Measurements from ENCODE around the gene CNNM4. TPM values are rescaled to one million over a fixed set of nuclear protein-coding genes. Genes with fewer than 3 reads are reported as not detected.
A peak's percentile ranks its signal among the peaks of the same experiment; 100 is the strongest.

The CNNM4 gene
- polyA plus RNA-seq, 1 experiment, result 4.7 TPM

- TF ChIP-seq CTCF (IDR thresholded peaks at IDR 0.05; ENCODE audit: low read depth, low read length), result no peak
- Histone ChIP-seq H3K9me3 (ENCODE audit: control insufficient read depth, insufficient read depth, low read length) (0 out of 2 replicates have a peak, but pooled peaks cover 3% of the 10 kb centered on the region), H3K27ac (ENCODE audit: low read depth, low read length) (no peak overlapping the region), H3K27me3 (ENCODE audit: control insufficient read depth, insufficient read depth, low read length) (no peaks in the 10 kb centered on the region), H3K4me3 (ENCODE audit: low read depth, low read length) (no peak overlapping the region)
- POLR2A ChIA-PET, result no interaction called here
- DNase-seq (ENCODE audit: low read depth, low spot score), result no peak
- CTCF ChIA-PET, result interaction anchor here (0.6 to 1.4 kb wide), 7 partner anchors 8 to 265 kb away, joined by 3 to 7 read pairs (median 4); no protein-coding TSS in a partner anchor
Observed at GRCh38 chr2:96800061-96801004, 39.6 kb downstream of the CNNM4 start.

GRCh38 chr2:96801005-96801785, 40.5 kb downstream of the CNNM4 start:
- ChIA-PET CTCF (interaction anchor here (0.8 to 1.4 kb wide), 4 partner anchors 8 to 157 kb away, joined by 3 to 4 read pairs (median 4); no protein-coding TSS in a partner anchor), POLR2A (no interaction called here)
- H3K4me3 ChIP-seq (ENCODE audit: low read depth, low read length), result no peak overlapping the region
- H3K27ac ChIP-seq (ENCODE audit: low read depth, low read length), result no peak overlapping the region
- H3K9me3 ChIP-seq (ENCODE audit: control insufficient read depth, insufficient read depth, low read length), result 0 out of 2 replicates have a peak, but pooled peaks cover 3% of the 10 kb centered on the region
- peak; percentile 78 for TF ChIP-seq CTCF (IDR thresholded peaks at IDR 0.05; ENCODE audit: low read depth, low read length)
- H3K27me3 ChIP-seq (ENCODE audit: control insufficient read depth, insufficient read depth, low read length), result no peaks in the 10 kb centered on the region
- DNase-seq (ENCODE audit: low read depth, low spot score), result no peak

GRCh38 chr2:96801786-96802595, 41.3 kb downstream of the CNNM4 start:
- ChIA-PET POLR2A (interaction anchor here (0.6 kb wide), 1 partner anchor 124 kb away, joined by 3 read pairs; no protein-coding TSS in a partner anchor), CTCF (interaction anchor here (0.6 to 1.4 kb wide), 8 partner anchors 10 to 311 kb away, joined by 3 to 6 read pairs (median 3); partner anchors contain the start of genes ANKRD36 and CNNM3)

GRCh38 chr2:96802721-96803120, 42.0 kb downstream of the CNNM4 start:
- CTCF ChIA-PET, result interaction anchor here (0.6 to 1.0 kb wide), 6 partner anchors 9 to 310 kb away, joined by 3 to 6 read pairs (median 3); partner anchors contain the start of genes ANKRD36 and CNNM3

More at GRCh38 chr2:96801786-96802595, 41.3 kb downstream of the CNNM4 start:
- Histone ChIP-seq H3K4me3 (ENCODE audit: low read depth, low read length) (no peak overlapping the region), H3K9me3 (ENCODE audit: control insufficient read depth, insufficient read depth, low read length) (0 out of 2 replicates have a peak, but pooled peaks cover 3% of the 10 kb centered on the region), H3K27ac (ENCODE audit: low read depth, low read length) (no peak overlapping the region), H3K27me3 (ENCODE audit: control insufficient read depth, insufficient read depth, low read length) (no peaks in the 10 kb centered on the region)
- DNase-seq (ENCODE audit: low read depth, low spot score), result no peak
- no peak for TF ChIP-seq CTCF (IDR thresholded peaks at IDR 0.05; ENCODE audit: low read depth, low read length)

More at GRCh38 chr2:96802721-96803120, 42.0 kb downstream of the CNNM4 start:
- Histone ChIP-seq H3K9me3 (ENCODE audit: control insufficient read depth, insufficient read depth, low read length) (0 out of 2 replicates have a peak, but pooled peaks cover 3% of the 10 kb centered on the region), H3K27ac (ENCODE audit: low read depth, low read length) (no peak overlapping the region), H3K4me3 (ENCODE audit: low read depth, low read length) (no peak overlapping the region), H3K27me3 (ENCODE audit: control insufficient read depth, insufficient read depth, low read length) (no peaks in the 10 kb centered on the region)
- no peak for DNase-seq (ENCODE audit: low read depth, low spot score)
- TF ChIP-seq CTCF (IDR thresholded peaks at IDR 0.05; ENCODE audit: low read depth, low read length), result no peak
- POLR2A ChIA-PET, result no interaction called here
